HepG2 (cell line): ENCODE measurements around the gene KRT6B. TPM values are rescaled to one million over a fixed set of nuclear protein-coding genes. Genes with fewer than 3 reads are reported as not detected.

Source experiments
- ATAC-seq: fragments of 200-7000 bp; cut with Tn5 transposase; 3 replicates; pipeline ENCODE4 v1.9.1; 2020; ENCODE audit warnings: mild to moderate bottlenecking, moderate library complexity
- BruUV-seq: library from RNA; stranded (reverse); fragments of 400-500 nt; replicated peaks from 2 replicates; lab custom pipeline; 2021; lab: Mats Ljungman, UMichigan
- CTCF ChIA-PET: fragments of 300-600 bp; formaldehyde crosslinking; extraction: SDS; loops from one replicate; lab custom pipeline; 2021; ENCODE audit warnings: low total read pairs, inconsistent platforms, low intra/inter-chr PET ratio; lab: Yijun Ruan, JAX
- POLR2A ChIA-PET: fragments of 350-600 bp; sonication (Branson Sonifier 250); formaldehyde crosslinking; loops from one replicate; lab custom pipeline; 2020; ENCODE audit warnings: antibody characterized with exemption, inconsistent platforms; lab: Yijun Ruan, JAX
- DNase-seq: peaks from one replicate; pipeline ENCODE4 v3.0.0-alpha.2; 2015; ENCODE audit warnings: low spot score
- FAIRE-seq: peaks from 3 replicates; lab custom pipeline; 2011; peaks lifted over from hg19 to GRCh38; lab: Jason Lieb, UNC
- H2AFZ ChIP-seq: one replicate; pipeline ENCODE4 v1.6.1; 2011; ENCODE audit warnings: low read length, inconsistent platforms
- H3K27ac ChIP-seq: fragments of 300-600 bp; 3 replicates; pipeline ENCODE4 v1.8.0; 2011; ENCODE audit warnings: mixed run types, mild to moderate bottlenecking, mixed read lengths, low read length, inconsistent platforms; ENCODE audit not compliant: insufficient read depth; ENCODE audit errors: extremely low read length
- H3K27me3 ChIP-seq, 2 experiments: fragments of 200-600 bp in 1 of 2; 2 replicates in 1 of 2; 3 replicates in 1 of 2; pipeline versions ENCODE4 v1.6.0 to v1.8.0; 2011; ENCODE audit warnings: low read length in 2 of 2, mild to moderate bottlenecking in 2 of 2, moderate library complexity in 2 of 2, inconsistent platforms in 1 of 2; ENCODE audit not compliant: insufficient read depth in 2 of 2, control insufficient read depth in 1 of 2
- H3K36me3 ChIP-seq, 2 experiments: fragments of 200-600 bp in 1 of 2; replicated peaks in 1 of 2; 2 replicates in 1 of 2; 3 replicates in 1 of 2; pipeline versions ENCODE4 v1.5.1 to v1.8.0; 2011; ENCODE audit warnings: low read length in 2 of 2, inconsistent platforms in 1 of 2; ENCODE audit not compliant: insufficient read depth in 2 of 2, control insufficient read depth in 1 of 2
- H3K4me1 ChIP-seq: 2 replicates; pipeline ENCODE4 v1.5.1; 2012; ENCODE audit warnings: low read length, inconsistent platforms; ENCODE audit not compliant: insufficient read depth
- H3K4me2 ChIP-seq: 2 replicates; pipeline ENCODE4 v1.6.0; 2011; ENCODE audit warnings: low read depth, low read length, inconsistent platforms
- H3K4me3 ChIP-seq, 3 experiments: fragments of 200-600 bp in 1 of 3; sonication (generic), shearing (Covaris generic) in 1 of 3; replicated peaks in 1 of 3; 2 replicates each; pipeline ENCODE4 v1.5.1; 2011 to 2016; ENCODE audit warnings: low read length in 3 of 3, inconsistent platforms in 2 of 3, low read depth in 2 of 3, mild to moderate bottlenecking in 2 of 3, control low read depth in 1 of 3, mixed read lengths in 1 of 3; ENCODE audit not compliant: insufficient read depth in 1 of 3
- H3K79me2 ChIP-seq: one replicate; pipeline ENCODE4 v1.6.1; 2011; ENCODE audit warnings: low read length, inconsistent platforms; ENCODE audit not compliant: insufficient read depth
- H3K9ac ChIP-seq: 2 replicates; pipeline ENCODE4 v1.6.0; 2011; ENCODE audit warnings: mild to moderate bottlenecking, low read depth, low read length, inconsistent platforms; ENCODE audit not compliant: insufficient read depth
- H3K9me3 ChIP-seq: 2 replicates; pipeline ENCODE4 v1.5.1; 2012; ENCODE audit warnings: mild to moderate bottlenecking, low read length
- H4K20me1 ChIP-seq: 2 replicates; pipeline ENCODE4 v1.6.0; 2011; ENCODE audit warnings: inconsistent platforms, mild to moderate bottlenecking, low read length, moderate library complexity; ENCODE audit not compliant: insufficient read depth
- ASH2L ChIP-seq: fragments of 300-600, 200-600 bp; sonication (generic); IDR thresholded peaks from 2 replicates; pipeline ENCODE4 v1.7.0; 2017; ENCODE audit warnings: low read depth, mild to moderate bottlenecking, moderate library complexity, mixed read lengths, low read length; ENCODE audit not compliant: insufficient read length
- ATF7 ChIP-seq, 2 experiments: fragments of 450-650 bp in 1 of 2; sonication (generic) in 1 of 2; formaldehyde crosslinking in 1 of 2; IDR thresholded peaks; 2 replicates each; pipeline versions ENCODE4 v1.4.0 to v1.6.1; 2016 to 2020; ENCODE audit warnings: antibody characterized with exemption in 1 of 2, mild to moderate bottlenecking in 1 of 2, missing genetic modification reagents in 1 of 2
- MIER3 ChIP-seq: IDR thresholded peaks from 2 replicates; pipeline ENCODE4 v1.6.1; 2016; ENCODE audit warnings: missing compliant biosample characterization, borderline replicate concordance
- POLR2A ChIP-seq, 2 experiments: IDR thresholded peaks; 2 replicates each; pipeline ENCODE4 v1.6.1; 2011; ENCODE audit warnings: low read depth in 2 of 2, low read length in 2 of 2, mild to moderate bottlenecking in 1 of 2, moderate library complexity in 1 of 2; ENCODE audit not compliant: insufficient read depth in 1 of 2
- SSRP1 ChIP-seq: IDR thresholded peaks from 2 replicates; pipeline ENCODE4 v1.6.1; 2016; ENCODE audit warnings: control low read depth
- ZNF136 ChIP-seq: sonication (generic); formaldehyde crosslinking; IDR thresholded peaks from 2 replicates; pipeline ENCODE4 v1.8.1; 2022; ENCODE audit warnings: low read depth, mild to moderate bottlenecking, moderate library complexity, missing genetic modification reagents
- ZNF253 ChIP-seq: sonication (generic); formaldehyde crosslinking; IDR thresholded peaks from 2 replicates; pipeline ENCODE4 v1.8.0; 2022; ENCODE audit warnings: mild to moderate bottlenecking, missing genetic modification reagents, borderline replicate concordance
- ZNF282 ChIP-seq: fragments of 450-650 bp; IDR thresholded peaks from 2 replicates; pipeline ENCODE4 v1.6.1; 2018; ENCODE audit not compliant: partially characterized antibody
- WGBS: methylation state at CpG from one replicate; pipeline ENCODE4 v1.1.6; 2017; ENCODE audit warnings: low lambda C conversion rate; 5-methylcytosine and 5-hydroxymethylcytosine counted together
- in situ Hi-C: cut with HindIII; loops from 2 replicates; pipeline ENCODE4 v1.10.0; 2017; ENCODE audit warnings: low pct_unique_long_range_greater_than_20kb; ENCODE audit not compliant: extremely low pct_ligation_motif_present
- intact Hi-C: fragments of 100-400 bp; cut with micrococcal nuclease; formaldehyde crosslinking; loops from one replicate; pipeline ENCODE4 v1.10.0; 2022; ENCODE audit not compliant: unreplicated experiment
- polyA plus RNA-seq, 8 experiments: library from polyadenylated mRNA; depleted of rRNA in 3 of 8; stranded (reverse) in 7 of 8; unstranded in 1 of 8; fragments of >200 nt; fragmentation: Illumina TruSeq in 4 of 8; extraction: Trizol in 4 of 8; gene quantifications; 2 replicates each; pipeline versions ENCODE4 v1.2.1 to v1.2.3, GENCODE V29; 2011 to 2016; ENCODE audit warnings: low read depth in 4 of 8, missing spikeins in 1 of 8, mixed read lengths in 1 of 8; ENCODE audit not compliant: insufficient read depth in 1 of 8
- total RNA-seq, 5 experiments: library from RNA; depleted of rRNA; stranded (reverse); fragments of >200 nt; fragmentation: Illumina TruSeq; extraction: Trizol; gene quantifications; 2 replicates each; pipeline ENCODE4 v1.2.3, GENCODE V29; 2016; ENCODE audit warnings: low read depth in 1 of 5
- TF ChIP-seq, protein P1 (sequence below): sonication (generic); formaldehyde crosslinking; IDR thresholded peaks from 2 replicates; pipeline ENCODE4 v1.4.0; 2020; ENCODE audit warnings: missing genetic modification reagents, borderline replicate concordance
- TF ChIP-seq, protein P2 (sequence below): sonication (generic); formaldehyde crosslinking; IDR thresholded peaks from 2 replicates; pipeline ENCODE4 v1.4.0; 2020; ENCODE audit warnings: missing genetic modification reagents
- TF ChIP-seq, protein P3 (sequence below): sonication (generic); formaldehyde crosslinking; IDR thresholded peaks from 2 replicates; pipeline ENCODE4 v1.4.0; 2020; ENCODE audit warnings: missing genetic modification reagents
- TF ChIP-seq, protein P4 (sequence below): IDR thresholded peaks from 2 replicates; pipeline ENCODE4 v1.6.1; 2016; ENCODE audit warnings: low read depth

Gene KRT6B
- total and polyA plus RNA-seq, 2 of the 13 experiments (the other 11 are each of a cell fraction or from before 2014, with no cell fraction given): not detected

DNA sequence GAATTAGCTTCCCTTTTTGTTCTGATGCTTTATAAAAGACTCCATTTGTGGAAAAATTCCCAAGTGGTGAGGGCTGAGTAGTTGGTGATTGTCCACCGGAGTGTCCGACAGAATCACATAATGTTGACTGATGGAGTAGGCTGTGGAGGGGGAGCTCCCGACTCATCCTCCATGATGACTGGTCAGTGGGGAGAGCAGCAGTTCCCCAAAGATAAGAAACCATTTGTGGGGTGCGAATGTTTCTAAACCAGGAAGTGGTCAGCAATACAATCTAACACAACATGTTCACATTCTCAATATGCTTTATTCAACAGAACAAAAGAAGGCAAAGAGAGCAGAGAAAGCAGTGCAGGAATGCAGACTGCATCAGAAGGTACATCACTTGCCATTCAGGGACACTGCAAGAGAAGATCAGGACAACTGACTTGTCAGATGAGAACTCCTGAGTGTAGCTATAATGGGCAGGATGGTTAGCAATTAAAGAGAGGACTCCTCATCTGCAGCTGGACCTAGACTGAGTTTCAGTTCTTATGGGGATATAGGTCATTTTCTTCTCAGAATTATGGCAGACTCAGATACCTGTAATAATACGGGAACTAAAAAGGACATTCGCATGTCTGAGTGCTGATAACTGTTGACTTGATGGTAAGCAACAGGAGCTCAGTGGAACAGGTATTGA is 5.4 kb downstream of the KRT6B start:
- 59% methylated on average over 6 of the region's 6 CpGs for WGBS
- no peaks in the 10 kb centered on the region for H3K36me3 ChIP-seq
- no TSS peak for BruUV-seq
- DNase-seq (no peak), ATAC-seq (no peak), FAIRE-seq (no peak)
- peaks cover 0 to 4% of the 10 kb centered on the region in 2 experiments; a peak in 1 of 5 replicates for H3K27me3 ChIP-seq
- no peaks in the 10 kb centered on the region for H3K9me3 ChIP-seq
- in situ Hi-C loops (no loop called here), intact Hi-C loops (no loop called here)
- H3K4me1 ChIP-seq: peaks cover 4% of the 10 kb centered on the region
- no peak overlapping the region for H3K4me3 ChIP-seq
- ChIA-PET POLR2A (no interaction called here), CTCF (no interaction called here)
- H3K79me2 ChIP-seq: no peaks in the 10 kb centered on the region
- H3K9ac ChIP-seq: no peak overlapping the region
- no peak overlapping the region for H2AFZ ChIP-seq
- no peaks in the 10 kb centered on the region for H4K20me1 ChIP-seq
- H3K4me2 ChIP-seq: no peak overlapping the region
- H3K27ac ChIP-seq: no peak overlapping the region
- TF ChIP-seq ASH2L (no peak), POLR2A (IDR thresholded peaks at IDR 0.05; ENCODE audit: insufficient read depth in 1 of 2, low read depth in 2 of 2, low read length in 2 of 2) (no peak), SSRP1 (CRISPR knock-in tag) (no peak), ZNF282 (no peak), MIER3 (CRISPR knock-in tag) (no peak), ZNF136 (CRISPR knock-in tag) (no peak), ZNF253 (CRISPR knock-in tag) (no peak), ATF7 (IDR thresholded peaks at IDR 0.05) (no peak), ATF7 (CRISPR knock-in tag; IDR thresholded peaks at IDR 0.05) (no peak)
- TF ChIP-seq, protein P1, sequence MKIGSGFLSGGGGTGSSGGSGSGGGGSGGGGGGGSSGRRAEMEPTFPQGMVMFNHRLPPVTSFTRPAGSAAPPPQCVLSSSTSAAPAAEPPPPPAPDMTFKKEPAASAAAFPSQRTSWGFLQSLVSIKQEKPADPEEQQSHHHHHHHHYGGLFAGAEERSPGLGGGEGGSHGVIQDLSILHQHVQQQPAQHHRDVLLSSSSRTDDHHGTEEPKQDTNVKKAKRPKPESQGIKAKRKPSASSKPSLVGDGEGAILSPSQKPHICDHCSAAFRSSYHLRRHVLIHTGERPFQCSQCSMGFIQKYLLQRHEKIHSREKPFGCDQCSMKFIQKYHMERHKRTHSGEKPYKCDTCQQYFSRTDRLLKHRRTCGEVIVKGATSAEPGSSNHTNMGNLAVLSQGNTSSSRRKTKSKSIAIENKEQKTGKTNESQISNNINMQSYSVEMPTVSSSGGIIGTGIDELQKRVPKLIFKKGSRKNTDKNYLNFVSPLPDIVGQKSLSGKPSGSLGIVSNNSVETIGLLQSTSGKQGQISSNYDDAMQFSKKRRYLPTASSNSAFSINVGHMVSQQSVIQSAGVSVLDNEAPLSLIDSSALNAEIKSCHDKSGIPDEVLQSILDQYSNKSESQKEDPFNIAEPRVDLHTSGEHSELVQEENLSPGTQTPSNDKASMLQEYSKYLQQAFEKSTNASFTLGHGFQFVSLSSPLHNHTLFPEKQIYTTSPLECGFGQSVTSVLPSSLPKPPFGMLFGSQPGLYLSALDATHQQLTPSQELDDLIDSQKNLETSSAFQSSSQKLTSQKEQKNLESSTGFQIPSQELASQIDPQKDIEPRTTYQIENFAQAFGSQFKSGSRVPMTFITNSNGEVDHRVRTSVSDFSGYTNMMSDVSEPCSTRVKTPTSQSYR (CRISPR knock-in tag): no peak
- TF ChIP-seq, protein P2, sequence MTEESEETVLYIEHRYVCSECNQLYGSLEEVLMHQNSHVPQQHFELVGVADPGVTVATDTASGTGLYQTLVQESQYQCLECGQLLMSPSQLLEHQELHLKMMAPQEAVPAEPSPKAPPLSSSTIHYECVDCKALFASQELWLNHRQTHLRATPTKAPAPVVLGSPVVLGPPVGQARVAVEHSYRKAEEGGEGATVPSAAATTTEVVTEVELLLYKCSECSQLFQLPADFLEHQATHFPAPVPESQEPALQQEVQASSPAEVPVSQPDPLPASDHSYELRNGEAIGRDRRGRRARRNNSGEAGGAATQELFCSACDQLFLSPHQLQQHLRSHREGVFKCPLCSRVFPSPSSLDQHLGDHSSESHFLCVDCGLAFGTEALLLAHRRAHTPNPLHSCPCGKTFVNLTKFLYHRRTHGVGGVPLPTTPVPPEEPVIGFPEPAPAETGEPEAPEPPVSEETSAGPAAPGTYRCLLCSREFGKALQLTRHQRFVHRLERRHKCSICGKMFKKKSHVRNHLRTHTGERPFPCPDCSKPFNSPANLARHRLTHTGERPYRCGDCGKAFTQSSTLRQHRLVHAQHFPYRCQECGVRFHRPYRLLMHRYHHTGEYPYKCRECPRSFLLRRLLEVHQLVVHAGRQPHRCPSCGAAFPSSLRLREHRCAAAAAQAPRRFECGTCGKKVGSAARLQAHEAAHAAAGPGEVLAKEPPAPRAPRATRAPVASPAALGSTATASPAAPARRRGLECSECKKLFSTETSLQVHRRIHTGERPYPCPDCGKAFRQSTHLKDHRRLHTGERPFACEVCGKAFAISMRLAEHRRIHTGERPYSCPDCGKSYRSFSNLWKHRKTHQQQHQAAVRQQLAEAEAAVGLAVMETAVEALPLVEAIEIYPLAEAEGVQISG: no peak
- TF ChIP-seq, protein P3, sequence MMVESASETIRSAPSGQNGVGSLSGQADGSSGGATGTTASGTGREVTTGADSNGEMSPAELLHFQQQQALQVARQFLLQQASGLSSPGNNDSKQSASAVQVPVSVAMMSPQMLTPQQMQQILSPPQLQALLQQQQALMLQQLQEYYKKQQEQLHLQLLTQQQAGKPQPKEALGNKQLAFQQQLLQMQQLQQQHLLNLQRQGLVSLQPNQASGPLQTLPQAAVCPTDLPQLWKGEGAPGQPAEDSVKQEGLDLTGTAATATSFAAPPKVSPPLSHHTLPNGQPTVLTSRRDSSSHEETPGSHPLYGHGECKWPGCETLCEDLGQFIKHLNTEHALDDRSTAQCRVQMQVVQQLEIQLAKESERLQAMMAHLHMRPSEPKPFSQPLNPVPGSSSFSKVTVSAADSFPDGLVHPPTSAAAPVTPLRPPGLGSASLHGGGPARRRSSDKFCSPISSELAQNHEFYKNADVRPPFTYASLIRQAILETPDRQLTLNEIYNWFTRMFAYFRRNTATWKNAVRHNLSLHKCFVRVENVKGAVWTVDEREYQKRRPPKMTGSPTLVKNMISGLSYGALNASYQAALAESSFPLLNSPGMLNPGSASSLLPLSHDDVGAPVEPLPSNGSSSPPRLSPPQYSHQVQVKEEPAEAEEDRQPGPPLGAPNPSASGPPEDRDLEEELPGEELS (CRISPR knock-in tag): no peak
- TF ChIP-seq, protein P4, sequence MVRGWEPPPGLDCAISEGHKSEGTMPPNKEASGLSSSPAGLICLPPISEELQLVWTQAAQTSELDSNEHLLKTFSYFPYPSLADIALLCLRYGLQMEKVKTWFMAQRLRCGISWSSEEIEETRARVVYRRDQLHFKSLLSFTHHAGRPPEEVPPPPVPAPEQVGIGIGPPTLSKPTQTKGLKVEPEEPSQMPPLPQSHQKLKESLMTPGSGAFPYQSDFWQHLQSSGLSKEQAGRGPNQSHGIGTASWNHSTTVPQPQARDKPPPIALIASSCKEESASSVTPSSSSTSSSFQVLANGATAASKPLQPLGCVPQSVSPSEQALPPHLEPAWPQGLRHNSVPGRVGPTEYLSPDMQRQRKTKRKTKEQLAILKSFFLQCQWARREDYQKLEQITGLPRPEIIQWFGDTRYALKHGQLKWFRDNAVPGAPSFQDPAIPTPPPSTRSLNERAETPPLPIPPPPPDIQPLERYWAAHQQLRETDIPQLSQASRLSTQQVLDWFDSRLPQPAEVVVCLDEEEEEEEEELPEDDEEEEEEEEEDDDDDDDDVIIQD: no peak
